Uterus (tissue), 2 donors: ENCODE data around the gene PHLPP1.

Experiments used
- POLR2A ChIP-seq, 2 donors: fragments of 450-650 bp; IDR thresholded peaks; one replicate each; pipeline ENCODE4 v1.6.1; 2016; ENCODE audit warnings: antibody characterized with exemption in 2 of 2, mild to moderate bottlenecking in 1 of 2, moderate library complexity in 1 of 2
- TF ChIP-seq, protein P1 (sequence below), 4 experiments: fragments of 200-600 bp in 2 of 4; fragments of 450-650 bp in 2 of 4; sonication (generic) in 2 of 4; IDR thresholded peaks; one replicate each; pipeline ENCODE4 v1.5.1; 2016 to 2019; ENCODE audit warnings: antibody characterized with exemption in 4 of 4, mild to moderate bottlenecking in 2 of 4, moderate library complexity in 1 of 4

DNA sequence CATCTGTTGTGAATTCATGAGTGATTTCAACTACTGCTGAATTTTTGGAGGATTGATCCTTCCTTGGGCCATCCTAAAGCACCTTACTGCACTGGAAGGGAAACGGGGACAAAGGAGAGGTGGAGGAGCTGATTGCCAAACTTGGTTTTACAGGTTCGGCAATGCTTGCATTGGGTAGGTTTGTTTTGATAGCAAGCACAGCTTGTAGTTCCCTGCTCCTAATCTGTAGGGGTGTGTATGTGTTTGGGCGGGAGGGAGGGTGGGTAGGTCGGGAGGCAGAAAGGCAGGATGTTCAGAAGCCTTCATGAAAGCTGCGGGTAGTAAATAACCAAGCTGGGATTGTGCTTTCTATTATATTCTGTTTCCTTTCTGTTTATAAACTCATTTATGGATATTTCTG, 24.6 kb downstream of the PHLPP1 start:
- no peak for TF ChIP-seq POLR2A (IDR thresholded peaks at IDR 0.05)
- TF ChIP-seq, protein P1, sequence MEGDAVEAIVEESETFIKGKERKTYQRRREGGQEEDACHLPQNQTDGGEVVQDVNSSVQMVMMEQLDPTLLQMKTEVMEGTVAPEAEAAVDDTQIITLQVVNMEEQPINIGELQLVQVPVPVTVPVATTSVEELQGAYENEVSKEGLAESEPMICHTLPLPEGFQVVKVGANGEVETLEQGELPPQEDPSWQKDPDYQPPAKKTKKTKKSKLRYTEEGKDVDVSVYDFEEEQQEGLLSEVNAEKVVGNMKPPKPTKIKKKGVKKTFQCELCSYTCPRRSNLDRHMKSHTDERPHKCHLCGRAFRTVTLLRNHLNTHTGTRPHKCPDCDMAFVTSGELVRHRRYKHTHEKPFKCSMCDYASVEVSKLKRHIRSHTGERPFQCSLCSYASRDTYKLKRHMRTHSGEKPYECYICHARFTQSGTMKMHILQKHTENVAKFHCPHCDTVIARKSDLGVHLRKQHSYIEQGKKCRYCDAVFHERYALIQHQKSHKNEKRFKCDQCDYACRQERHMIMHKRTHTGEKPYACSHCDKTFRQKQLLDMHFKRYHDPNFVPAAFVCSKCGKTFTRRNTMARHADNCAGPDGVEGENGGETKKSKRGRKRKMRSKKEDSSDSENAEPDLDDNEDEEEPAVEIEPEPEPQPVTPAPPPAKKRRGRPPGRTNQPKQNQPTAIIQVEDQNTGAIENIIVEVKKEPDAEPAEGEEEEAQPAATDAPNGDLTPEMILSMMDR (IDR thresholded peaks at IDR 0.05): no peak
